NB4 (cell line): Measurements from ENCODE around the gene POLR3B.
"Not testable (repeated sequence)": the region's sequence is repeated elsewhere in the genome, so short reads cannot be mapped to it uniquely, and the experiment has no call there.

Experiments
- CTCF ChIP-seq: IDR thresholded peaks from one replicate; pipeline ENCODE4 v1.5.1; 2012; ENCODE audit warnings: low read depth, low read length
- POLR2A ChIP-seq: IDR thresholded peaks from 2 replicates; pipeline ENCODE4 v1.6.1; 2011; ENCODE audit warnings: mild to moderate bottlenecking; ENCODE audit not compliant: insufficient read length; ENCODE audit errors: extremely low read depth
- TF ChIP-seq, protein P1 (sequence below): IDR thresholded peaks from 2 replicates; pipeline ENCODE4 v1.6.1; 2011; ENCODE audit warnings: low read depth, low read length

DNA sequence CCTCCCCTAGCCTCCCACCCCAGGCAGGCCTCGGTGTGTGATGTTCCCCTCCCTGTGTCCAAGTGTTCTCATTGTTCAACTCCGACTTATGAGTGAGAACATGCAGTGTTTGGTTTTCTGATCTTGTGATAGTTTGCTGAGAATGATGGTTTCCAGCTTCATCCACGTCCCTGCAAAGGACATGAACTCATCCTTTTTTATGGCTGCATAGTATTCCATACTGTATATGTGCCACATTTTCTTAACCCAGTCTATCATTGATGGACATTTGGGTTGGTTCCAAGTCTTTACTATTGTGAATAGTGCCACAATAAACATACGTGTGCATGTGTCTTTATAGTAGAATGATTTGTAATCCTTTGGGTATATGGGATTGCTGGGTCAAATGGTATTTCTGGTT, 108.1 kb downstream of the POLR3B start:
- not testable (repeated sequence) for TF ChIP-seq CTCF, POLR2A
- TF ChIP-seq, protein P1, sequence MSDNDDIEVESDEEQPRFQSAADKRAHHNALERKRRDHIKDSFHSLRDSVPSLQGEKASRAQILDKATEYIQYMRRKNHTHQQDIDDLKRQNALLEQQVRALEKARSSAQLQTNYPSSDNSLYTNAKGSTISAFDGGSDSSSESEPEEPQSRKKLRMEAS = not testable (repeated sequence)
